Lower lobe of right lung (tissue), 2 donors: ENCODE data around the gene PHACTR1. TPM values are rescaled to one million over a fixed set of nuclear protein-coding genes. Genes with fewer than 3 reads are reported as not detected.

Source experiments
- ATAC-seq, 2 donors: fragments of 200-7000 bp; cut with Tn5 transposase; one replicate each; pipeline ENCODE4 v1.9.1; 2020 to 2022; ENCODE audit warnings: mild to moderate bottlenecking in 2 of 2, moderate library complexity in 2 of 2
- DNase-seq: peaks from one replicate; pipeline ENCODE4 v3.0.0-alpha.2; 2020
- H3K27ac ChIP-seq: fragments of 200-600 bp; one replicate; pipeline ENCODE4 v1.8.0; 2022
- H3K27me3 ChIP-seq: fragments of 200-600 bp; one replicate; pipeline ENCODE4 v1.8.0; 2022; ENCODE audit warnings: low read depth
- H3K36me3 ChIP-seq: fragments of 200-600 bp; one replicate; pipeline ENCODE4 v1.8.0; 2022; ENCODE audit warnings: mild to moderate bottlenecking
- H3K4me1 ChIP-seq: fragments of 200-600 bp; one replicate; pipeline ENCODE4 v1.8.0; 2022
- H3K4me3 ChIP-seq: fragments of 200-600 bp; one replicate; pipeline ENCODE4 v1.8.0; 2022; ENCODE audit warnings: mild to moderate bottlenecking
- H3K9me3 ChIP-seq: fragments of 200-600 bp; one replicate; pipeline ENCODE4 v1.8.0; 2022
- intact Hi-C: fragments of 100-400 bp; cut with DNase I; formaldehyde crosslinking; loops from one replicate; pipeline ENCODE4 v1.11.0; 2022
- total RNA-seq: library from RNA; stranded (reverse); fragmentation: NEBNext Ultra II Directional; extraction: Animal tissue kit (Norgen Biotek cat#: 25700); gene quantifications from one replicate; pipeline ENCODE4 v1.2.1, GENCODE V29; 2021
- TF ChIP-seq, protein P1 (sequence below): fragments of 200-600 bp; IDR thresholded peaks from one replicate; pipeline ENCODE4 v1.8.0; 2022; ENCODE audit warnings: antibody characterized with exemption, mild to moderate bottlenecking
- donor health status: DM: no; HTN: yes; CAD: no; lungs with severe emphysema.

Gene PHACTR1
- total RNA-seq, 1 donor from 2014 or later: 91.0 TPM

DNA sequence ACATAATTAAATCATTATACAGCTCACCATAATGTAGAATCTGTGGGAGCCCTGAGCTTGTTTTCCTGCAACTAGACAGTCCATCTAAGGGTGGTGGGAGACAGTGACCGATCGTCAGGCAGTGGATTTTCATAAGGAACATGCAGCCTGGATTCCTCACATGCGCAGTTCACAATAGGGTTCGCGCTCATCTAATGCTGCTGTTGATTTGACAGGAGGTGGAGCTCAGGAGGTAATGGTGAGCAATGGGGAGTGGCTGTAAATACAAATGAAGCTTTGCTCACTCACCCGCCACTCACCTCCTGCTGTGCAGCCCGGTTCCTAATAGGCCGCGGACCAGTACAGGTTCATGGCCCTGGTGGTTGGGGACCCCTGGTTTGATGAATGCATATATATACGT lies 470.3 kb downstream of the PHACTR1 start:
- peaks cover 9% of the 10 kb centered on the region for H3K36me3 ChIP-seq
- H3K4me3 ChIP-seq: no peak overlapping the region
- ATAC-seq (no peak), DNase-seq (no peak)
- H3K4me1 ChIP-seq: no peaks in the 10 kb centered on the region
- intact Hi-C loops: no loop called here
- H3K27ac ChIP-seq: no peak overlapping the region
- no peaks in the 10 kb centered on the region for H3K9me3 ChIP-seq
- H3K27me3 ChIP-seq: no peaks in the 10 kb centered on the region
- TF ChIP-seq, protein P1, sequence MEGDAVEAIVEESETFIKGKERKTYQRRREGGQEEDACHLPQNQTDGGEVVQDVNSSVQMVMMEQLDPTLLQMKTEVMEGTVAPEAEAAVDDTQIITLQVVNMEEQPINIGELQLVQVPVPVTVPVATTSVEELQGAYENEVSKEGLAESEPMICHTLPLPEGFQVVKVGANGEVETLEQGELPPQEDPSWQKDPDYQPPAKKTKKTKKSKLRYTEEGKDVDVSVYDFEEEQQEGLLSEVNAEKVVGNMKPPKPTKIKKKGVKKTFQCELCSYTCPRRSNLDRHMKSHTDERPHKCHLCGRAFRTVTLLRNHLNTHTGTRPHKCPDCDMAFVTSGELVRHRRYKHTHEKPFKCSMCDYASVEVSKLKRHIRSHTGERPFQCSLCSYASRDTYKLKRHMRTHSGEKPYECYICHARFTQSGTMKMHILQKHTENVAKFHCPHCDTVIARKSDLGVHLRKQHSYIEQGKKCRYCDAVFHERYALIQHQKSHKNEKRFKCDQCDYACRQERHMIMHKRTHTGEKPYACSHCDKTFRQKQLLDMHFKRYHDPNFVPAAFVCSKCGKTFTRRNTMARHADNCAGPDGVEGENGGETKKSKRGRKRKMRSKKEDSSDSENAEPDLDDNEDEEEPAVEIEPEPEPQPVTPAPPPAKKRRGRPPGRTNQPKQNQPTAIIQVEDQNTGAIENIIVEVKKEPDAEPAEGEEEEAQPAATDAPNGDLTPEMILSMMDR: no peak

DNA sequence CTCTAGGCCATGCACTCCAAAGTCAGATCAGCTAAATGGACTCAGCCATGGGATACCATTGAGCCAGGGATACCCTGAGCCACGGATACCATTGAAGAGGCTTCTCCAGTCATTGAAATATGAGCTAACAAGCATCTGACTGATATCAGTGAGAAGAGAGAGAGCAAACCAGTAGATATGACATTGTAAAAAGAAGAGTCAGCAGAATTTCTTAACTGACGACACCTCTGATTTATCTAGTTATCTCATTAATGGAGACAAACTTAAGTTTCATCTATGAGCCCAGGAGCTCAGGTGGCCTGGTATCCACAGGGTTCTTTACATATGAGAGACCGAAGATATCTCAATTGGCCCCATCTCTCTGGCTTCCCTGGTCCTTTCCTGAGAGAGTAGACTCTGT lies 471.1 kb downstream of the PHACTR1 start:
- intact Hi-C loops: no loop called here
- TF ChIP-seq, protein P1: no peak
- ATAC-seq (no peak), DNase-seq (no peak)
- Histone ChIP-seq H3K36me3 (peaks cover 5% of the 10 kb centered on the region), H3K27me3 (no peaks in the 10 kb centered on the region), H3K4me1 (no peaks in the 10 kb centered on the region), H3K27ac (no peak overlapping the region), H3K9me3 (no peaks in the 10 kb centered on the region), H3K4me3 (no peak overlapping the region)

DNA sequence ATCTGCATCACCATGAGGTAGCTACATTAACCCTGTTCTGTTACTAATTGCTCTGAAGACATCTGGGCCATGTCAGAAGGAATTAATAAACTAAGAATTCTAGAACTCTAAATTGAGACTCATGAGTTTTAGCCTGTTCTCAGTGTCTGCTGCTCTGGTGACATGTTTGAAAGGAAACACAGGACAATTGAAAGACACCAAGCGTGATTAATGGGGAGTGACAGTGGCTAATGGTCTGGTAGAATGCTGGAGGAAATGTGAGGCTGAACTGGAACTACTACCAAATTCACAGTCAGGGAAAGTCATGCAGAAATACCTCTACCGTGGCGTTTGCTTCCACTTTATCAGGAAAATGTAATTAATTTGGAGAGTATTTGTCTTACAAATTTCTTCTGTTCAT lies 471.7 kb downstream of the PHACTR1 start:
- no peak for DNase-seq

DNA sequence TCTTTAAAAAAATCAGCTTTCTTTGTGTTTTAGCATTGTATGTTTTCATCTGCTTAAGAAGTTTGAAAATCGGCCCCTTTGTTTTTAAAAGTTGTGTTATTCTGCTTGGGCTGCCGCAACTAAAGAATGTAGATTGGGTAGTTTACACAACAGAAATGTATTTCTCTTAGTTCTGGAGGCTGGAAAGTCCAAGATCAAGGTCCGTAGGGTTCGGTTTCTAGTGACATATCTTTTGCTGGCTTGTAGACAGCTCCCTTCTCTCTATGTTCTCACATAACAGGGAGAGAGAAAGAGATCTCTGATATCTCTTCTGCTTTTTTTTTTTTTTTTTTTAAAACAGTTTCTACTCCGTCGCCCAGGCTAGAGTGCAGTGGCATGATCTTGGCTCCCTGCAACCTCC lies 473.1 kb downstream of the PHACTR1 start:
- H3K27ac ChIP-seq: no peak overlapping the region
- intact Hi-C loops: no loop called here
- DNase-seq (no peak), ATAC-seq (no peak)
- no peaks in the 10 kb centered on the region for H3K36me3 ChIP-seq
- H3K9me3 ChIP-seq: no peaks in the 10 kb centered on the region
- no peaks in the 10 kb centered on the region for H3K4me1 ChIP-seq
- no peaks in the 10 kb centered on the region for H3K27me3 ChIP-seq
- H3K4me3 ChIP-seq: no peak overlapping the region
- TF ChIP-seq, protein P1: no peak

More for the DNA sequence above, 471.7 kb downstream of the PHACTR1 start:
- Histone ChIP-seq H3K27me3 (no peaks in the 10 kb centered on the region), H3K4me3 (no peak overlapping the region), H3K9me3 (no peaks in the 10 kb centered on the region), H3K4me1 (no peaks in the 10 kb centered on the region), H3K27ac (no peak overlapping the region), H3K36me3 (peaks cover 4% of the 10 kb centered on the region)
- TF ChIP-seq, protein P1: no peak
- ATAC-seq: no peak
- intact Hi-C loops: no loop called here

DNA sequence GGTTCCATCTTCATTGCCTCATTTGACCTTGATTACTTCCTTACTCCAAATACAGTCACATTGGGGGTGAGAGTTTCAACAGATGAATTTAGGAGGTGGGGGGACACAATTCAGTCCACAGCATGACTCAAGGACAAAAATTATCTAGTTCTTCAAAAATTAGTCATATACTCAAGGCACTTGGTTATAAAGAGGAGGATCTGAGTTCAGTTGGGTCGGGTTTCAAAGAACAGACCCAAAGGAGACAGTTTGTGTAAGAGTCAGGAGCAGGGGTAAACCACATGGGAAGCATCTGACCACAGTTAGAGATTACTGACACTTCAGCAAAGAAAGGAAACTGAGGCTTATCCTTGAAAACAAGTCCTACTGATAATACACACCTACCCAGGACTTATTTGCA lies 473.8 kb downstream of the PHACTR1 start:
- H3K9me3 ChIP-seq: no peaks in the 10 kb centered on the region
- TF ChIP-seq, protein P1: no peak
- DNase-seq: no peak
- H3K27ac ChIP-seq: no peak overlapping the region
- no peak overlapping the region for H3K4me3 ChIP-seq
- no peak for ATAC-seq
- intact Hi-C loops: no loop called here
- H3K4me1 ChIP-seq: no peaks in the 10 kb centered on the region
- no peaks in the 10 kb centered on the region for H3K36me3 ChIP-seq
- no peaks in the 10 kb centered on the region for H3K27me3 ChIP-seq

DNA sequence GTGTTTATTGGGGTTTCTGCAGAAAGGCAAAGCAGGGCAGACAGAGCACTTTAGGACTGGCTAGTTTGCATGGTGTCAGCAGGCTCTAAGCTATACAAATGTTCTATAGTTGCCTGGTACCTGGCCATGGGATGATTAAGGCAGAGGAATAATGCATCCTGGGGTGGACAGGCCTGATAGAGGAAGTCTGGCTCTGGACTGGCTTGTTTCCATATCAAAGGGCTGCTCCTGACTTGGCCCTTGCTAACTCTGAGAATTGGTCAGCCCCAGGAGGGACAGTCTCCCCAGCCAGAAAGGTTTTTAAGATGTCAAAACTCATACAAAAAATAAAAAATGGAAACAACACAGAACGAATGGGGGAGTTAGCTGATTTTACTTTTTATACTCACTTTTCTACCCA lies 474.9 kb downstream of the PHACTR1 start:
- no peak for DNase-seq
- no peak for ATAC-seq
- no peaks in the 10 kb centered on the region for H3K9me3 ChIP-seq
- H3K4me1 ChIP-seq: no peaks in the 10 kb centered on the region
- TF ChIP-seq, protein P1: no peak
- intact Hi-C loops: no loop called here
- H3K27ac ChIP-seq: no peak overlapping the region
- no peaks in the 10 kb centered on the region for H3K27me3 ChIP-seq
- H3K36me3 ChIP-seq: no peaks in the 10 kb centered on the region
- no peak overlapping the region for H3K4me3 ChIP-seq
